Spleen (tissue), 11 donors: ENCODE results near the gene MOXD1. TPM values are rescaled to one million over a fixed set of nuclear protein-coding genes. Genes with fewer than 3 reads are reported as not detected.

Source experiments
- DNase-seq: peaks from one replicate; pipeline ENCODE4 v3.0.0-alpha.2; 2020
- H3K27ac ChIP-seq, 8 donors: fragments of 200-600 bp; sonication (generic) in 7 of 8; 1 replicate in 4 of 8; 2 replicates in 4 of 8; pipeline versions ENCODE4 v1.5.0 to v1.8.0; 2016 to 2021; ENCODE audit warnings: inconsistent platforms in 4 of 8, mild to moderate bottlenecking in 4 of 8, moderate library complexity in 1 of 8
- H3K27me3 ChIP-seq, 7 donors: fragments of 200-600 bp; sonication (generic) in 6 of 7; replicated peaks in 1 of 7; 1 replicate in 4 of 7; 2 replicates in 3 of 7; pipeline versions ENCODE4 v1.5.0 to v1.8.0; 2016 to 2021; ENCODE audit warnings: inconsistent platforms in 3 of 7, mild to moderate bottlenecking in 1 of 7
- H3K36me3 ChIP-seq, 6 donors: fragments of 200-600 bp; sonication (generic) in 5 of 6; 1 replicate in 4 of 6; 2 replicates in 2 of 6; pipeline versions ENCODE4 v1.5.0 to v1.8.0; 2016 to 2021; ENCODE audit warnings: inconsistent platforms in 2 of 6
- H3K4me1 ChIP-seq, 6 donors: fragments of 200-600 bp; sonication (generic) in 5 of 6; 1 replicate in 3 of 6; 2 replicates in 3 of 6; pipeline versions ENCODE4 v1.5.0 to v1.8.0; 2016 to 2021; ENCODE audit warnings: inconsistent platforms in 3 of 6
- H3K4me3 ChIP-seq, 8 donors: fragments of 200-600 bp; sonication (generic) in 7 of 8; 1 replicate in 4 of 8; 2 replicates in 4 of 8; pipeline versions ENCODE4 v1.5.0 to v1.8.0; 2016 to 2021; ENCODE audit warnings: inconsistent platforms in 4 of 8, mild to moderate bottlenecking in 4 of 8, moderate library complexity in 2 of 8
- H3K9me3 ChIP-seq, 8 donors: fragments of 200-600 bp; sonication (generic) in 7 of 8; 1 replicate in 4 of 8; 2 replicates in 4 of 8; pipeline versions ENCODE4 v1.5.0 to v1.8.0; 2016 to 2021; ENCODE audit warnings: inconsistent platforms in 4 of 8
- POLR2A ChIP-seq, 3 donors: fragments of 450-650 bp; IDR thresholded peaks; one replicate each; pipeline ENCODE4 v1.5.1; 2017; ENCODE audit warnings: antibody characterized with exemption in 3 of 3, mild to moderate bottlenecking in 1 of 3
- POLR2AphosphoS5 ChIP-seq, 3 donors: sonication (generic); formaldehyde crosslinking; IDR thresholded peaks; one replicate each; pipeline ENCODE4 v1.5.1; 2017; ENCODE audit warnings: antibody characterized with exemption in 3 of 3
- WGBS, 5 donors: extraction: QIAGEN DNeasy Blood & Tissue Kit in 3 of 5; methylation state at CpG; one replicate each; pipeline versions ENCODE4 v1.1.5 to v1.1.7; 2013 to 2018; 5-methylcytosine and 5-hydroxymethylcytosine counted together
- intact Hi-C: fragments of 100-400 bp; cut with DNase I; formaldehyde crosslinking; loops from one replicate; pipeline ENCODE4 v1.15.0; 2023; ENCODE audit warnings: low total_unique reads
- polyA plus RNA-seq, 3 donors: library from polyadenylated mRNA; stranded (reverse); fragments of 200-250 nt; gene quantifications; one replicate each; pipeline ENCODE4 v1.2.1, GENCODE V29; 2013
- total RNA-seq, 7 donors: library from RNA; depleted of rRNA in 3 of 7; stranded (reverse); fragments of >200 nt in 3 of 7; fragmentation: NEBNext Ultra II Directional in 4 of 7; extraction: Animal tissue kit (Norgen Biotek cat#: 25700) in 4 of 7; gene quantifications; one replicate each; pipeline versions ENCODE4 v1.1.0 to v1.2.1, GENCODE V29; 2016 to 2021
- TF ChIP-seq, protein P1 (sequence below), 11 experiments: fragments of 200-600 bp in 7 of 11; fragments of 450-650 bp in 4 of 11; sonication (generic) in 4 of 11; IDR thresholded peaks in 8 of 11; conservative IDR thresholded peaks in 3 of 11; 1 replicate in 7 of 11; 2 replicates in 4 of 11; pipeline versions ENCODE4 v1.4.0 to v1.8.0; 2016 to 2021; ENCODE audit warnings: antibody characterized with exemption in 11 of 11, inconsistent platforms in 4 of 11, mild to moderate bottlenecking in 1 of 11
- donor health status: healthy with polysubstance abuse.
- donor health status: DM: no; HTN: no; CAD: no; lungs with moderate emphysema.
- donor health status: DM: no; HTN: no; CAD: no.
- donor health status: Bipolar disorder and iron deficiency.
- donor health status: healthy.
- donor health status: DM: no; HTN: no; CAD: no.
- donor health status: DM: yes; HTN: yes; CAD: no.

Gene MOXD1
- total and polyA plus RNA-seq, 10 donors, result 2.9 to 10.2 (median 6.1) TPM

- H3K9me3 ChIP-seq, result peaks cover 0 to 7% (median 0%) of the 10 kb centered on the region in 8 donors
- DNase-seq, result no peak
- 51 to 76% (median 65%) methylated on average over 2 of the region's 2 CpGs for WGBS, 5 donors
- no peaks in the 10 kb centered on the region for H3K4me1 ChIP-seq
- no peak overlapping the region for H3K27ac ChIP-seq
- H3K4me3 ChIP-seq, result no peak overlapping the region
- TF ChIP-seq POLR2AphosphoS5 (IDR thresholded peaks at IDR 0.05) (no peak), POLR2A (IDR thresholded peaks at IDR 0.05) (no peak)
- intact Hi-C loops, result no loop called here
- H3K27me3 ChIP-seq, result peaks cover 0 to 8% (median 0%) of the 10 kb centered on the region in 7 donors
- H3K36me3 ChIP-seq, result no peaks in the 10 kb centered on the region
These were observed 148.1 kb downstream of the MOXD1 start for GRCh38 chr6:132253211-132253610.

DNA sequence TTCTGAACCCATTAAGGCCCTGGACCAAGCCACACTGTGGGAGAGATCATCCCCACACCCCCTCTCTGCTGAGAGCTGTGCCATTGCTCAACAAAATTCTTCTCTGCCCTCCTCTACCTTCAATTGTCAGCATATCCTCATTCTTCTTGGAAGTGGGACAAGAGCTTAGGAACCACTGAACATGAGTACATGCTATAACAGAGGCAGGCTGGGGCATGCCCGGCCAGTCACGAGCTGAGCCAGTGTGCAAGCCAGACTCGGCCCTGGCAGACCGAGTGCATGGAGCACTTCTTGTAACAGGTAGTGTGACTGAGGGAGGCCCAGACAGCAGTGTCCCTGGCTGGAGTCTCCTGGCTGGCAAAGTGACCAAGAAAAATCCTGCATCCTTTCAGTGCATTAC, 149.2 kb downstream of the MOXD1 start:
- WGBS, 5 donors, result 91 to 99% (median 95%) methylated on average over 4 of the region's 4 CpGs
- intact Hi-C loops, result no loop called here
- peaks cover 0 to 8% (median 0%) of the 10 kb centered on the region in 7 donors for H3K27me3 ChIP-seq
- H3K9me3 ChIP-seq, result peaks cover 0 to 7% (median 0%) of the 10 kb centered on the region in 8 donors
- H3K27ac ChIP-seq, result no peak overlapping the region
- TF ChIP-seq POLR2A (IDR thresholded peaks at IDR 0.05) (no peak), POLR2AphosphoS5 (IDR thresholded peaks at IDR 0.05) (no peak)
- TF ChIP-seq, protein P1, sequence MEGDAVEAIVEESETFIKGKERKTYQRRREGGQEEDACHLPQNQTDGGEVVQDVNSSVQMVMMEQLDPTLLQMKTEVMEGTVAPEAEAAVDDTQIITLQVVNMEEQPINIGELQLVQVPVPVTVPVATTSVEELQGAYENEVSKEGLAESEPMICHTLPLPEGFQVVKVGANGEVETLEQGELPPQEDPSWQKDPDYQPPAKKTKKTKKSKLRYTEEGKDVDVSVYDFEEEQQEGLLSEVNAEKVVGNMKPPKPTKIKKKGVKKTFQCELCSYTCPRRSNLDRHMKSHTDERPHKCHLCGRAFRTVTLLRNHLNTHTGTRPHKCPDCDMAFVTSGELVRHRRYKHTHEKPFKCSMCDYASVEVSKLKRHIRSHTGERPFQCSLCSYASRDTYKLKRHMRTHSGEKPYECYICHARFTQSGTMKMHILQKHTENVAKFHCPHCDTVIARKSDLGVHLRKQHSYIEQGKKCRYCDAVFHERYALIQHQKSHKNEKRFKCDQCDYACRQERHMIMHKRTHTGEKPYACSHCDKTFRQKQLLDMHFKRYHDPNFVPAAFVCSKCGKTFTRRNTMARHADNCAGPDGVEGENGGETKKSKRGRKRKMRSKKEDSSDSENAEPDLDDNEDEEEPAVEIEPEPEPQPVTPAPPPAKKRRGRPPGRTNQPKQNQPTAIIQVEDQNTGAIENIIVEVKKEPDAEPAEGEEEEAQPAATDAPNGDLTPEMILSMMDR (IDR thresholded peaks at IDR 0.05 in 8 of 11, conservative IDR thresholded peaks at IDR 0.05 in 3 of 11), result no peak
- H3K4me3 ChIP-seq, result no peak overlapping the region
- H3K4me1 ChIP-seq, result no peaks in the 10 kb centered on the region
- no peaks in the 10 kb centered on the region for H3K36me3 ChIP-seq
- no peak for DNase-seq

GRCh38 chr6:132251711-132252110, 149.6 kb downstream of the MOXD1 start:
- TF ChIP-seq, protein P1 (IDR thresholded peaks at IDR 0.05 in 8 of 11, conservative IDR thresholded peaks at IDR 0.05 in 3 of 11), result no peak
- no peaks in the 10 kb centered on the region for H3K4me1 ChIP-seq
- H3K27me3 ChIP-seq, result peaks cover 0 to 8% (median 0%) of the 10 kb centered on the region in 7 donors
- H3K27ac ChIP-seq, result no peak overlapping the region
- no peaks in the 10 kb centered on the region for H3K36me3 ChIP-seq
- H3K4me3 ChIP-seq, result no peak overlapping the region
- DNase-seq, result no peak
- H3K9me3 ChIP-seq, result peaks cover 0 to 7% (median 0%) of the 10 kb centered on the region in 8 donors
- intact Hi-C loops, result no loop called here

- 74 to 91% (median 81%) methylated on average over 7 of the region's 7 CpGs for WGBS, 5 donors
- no peaks in the 10 kb centered on the region for H3K27me3 ChIP-seq
- intact Hi-C loops, result no loop called here
- peaks cover 0 to 7% (median 0%) of the 10 kb centered on the region in 8 donors for H3K9me3 ChIP-seq
- no peak for DNase-seq
- H3K4me1 ChIP-seq, result no peaks in the 10 kb centered on the region
- TF ChIP-seq, protein P1 (IDR thresholded peaks at IDR 0.05 in 8 of 11, conservative IDR thresholded peaks at IDR 0.05 in 3 of 11), result no peak
- TF ChIP-seq POLR2AphosphoS5 (IDR thresholded peaks at IDR 0.05), result no peak
- no peak for TF ChIP-seq POLR2A (IDR thresholded peaks at IDR 0.05)
- H3K27ac ChIP-seq, result no peak overlapping the region
- no peaks in the 10 kb centered on the region for H3K36me3 ChIP-seq
- H3K4me3 ChIP-seq, result no peak overlapping the region
These were observed 153.7 kb downstream of the MOXD1 start for GRCh38 chr6:132247381-132248159.
